ENCODE measurements around the gene LYAR.

DNA sequence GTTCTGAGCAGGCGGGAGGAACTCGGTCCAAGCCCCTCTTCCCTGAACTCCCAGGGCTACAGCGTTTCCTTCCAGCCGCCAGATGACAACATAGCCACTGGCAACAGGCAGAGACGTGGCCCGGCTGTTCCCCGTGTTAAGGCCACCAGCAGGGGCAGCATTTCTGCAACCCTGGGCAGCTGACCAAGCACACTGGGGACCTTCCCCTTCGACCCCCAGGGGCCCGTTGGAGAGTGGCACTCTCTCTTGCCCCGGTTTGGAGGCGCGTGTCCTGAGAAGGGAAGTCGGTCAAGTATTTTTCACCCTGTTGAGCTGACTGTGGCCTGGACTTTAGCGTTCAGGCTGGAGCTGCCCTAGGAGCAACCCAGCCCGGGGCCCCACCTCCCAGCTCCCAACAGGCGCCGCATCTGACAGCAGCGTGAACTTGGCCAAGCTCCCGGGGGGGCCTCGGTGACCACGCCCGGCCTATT, 37.7 kb upstream of the LYAR start:
- TF ChIP-seq EGR1 (IDR thresholded peaks at IDR 0.05) (no peak), FOXM1 (IDR thresholded peaks at IDR 0.05; ENCODE audit: borderline replicate concordance, low read depth) (no peak), CREB1 (IDR thresholded peaks at IDR 0.05; ENCODE audit: low read depth) (no peak)
